ENCODE results near the gene MDM2.

- TF ChIP-seq CTCF (IDR thresholded peaks at IDR 0.05) (no peak), POLR2A (IDR thresholded peaks at IDR 0.05) (no peak)
Measured at GRCh38 chr12:68885381-68885780, 77.4 kb downstream of the MDM2 start.
